Loucy (cell line): ENCODE measurements around the gene CLK4.

Experiments
- EZH2phosphoT487 ChIP-seq: fragments of 200-600 bp; IDR thresholded peaks from 2 replicates; pipeline ENCODE4 v1.6.1; 2018; ENCODE audit warnings: antibody characterized with exemption, mild to moderate bottlenecking, moderate library complexity, borderline replicate concordance
- TF ChIP-seq, protein P1 (sequence below): fragments of 200-600 bp; sonication (generic); conservative IDR thresholded peaks from 2 replicates; pipeline ENCODE4 v1.5.1; 2014; ENCODE audit warnings: mild to moderate bottlenecking, antibody characterized with exemption, low read length

DNA sequence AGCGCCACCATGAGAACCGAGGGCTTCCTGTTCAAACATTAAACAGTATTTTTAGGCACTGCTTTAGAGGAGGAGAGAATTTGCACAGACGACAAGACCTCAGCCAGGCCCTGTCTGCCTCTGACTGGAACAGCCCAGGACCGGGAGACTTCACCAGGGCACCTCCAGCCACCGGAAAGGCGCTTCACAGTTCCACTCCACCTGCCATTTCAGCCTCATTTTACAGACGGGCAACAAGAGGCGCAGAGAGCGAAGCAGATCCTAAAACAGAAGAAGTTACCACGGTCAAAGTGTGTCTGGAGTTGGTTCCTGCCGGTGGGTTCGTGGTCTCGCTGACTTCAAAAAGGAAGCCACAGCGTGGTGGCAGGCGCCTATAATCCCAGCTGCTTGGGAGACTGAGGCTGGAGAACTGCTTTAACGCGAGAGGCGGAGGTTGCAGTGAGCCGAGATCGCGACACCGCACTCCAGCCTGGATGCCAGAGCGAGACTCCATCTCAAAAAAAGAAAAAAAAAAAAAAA is 65.0 kb downstream of the CLK4 start:
- TF ChIP-seq, protein P1, sequence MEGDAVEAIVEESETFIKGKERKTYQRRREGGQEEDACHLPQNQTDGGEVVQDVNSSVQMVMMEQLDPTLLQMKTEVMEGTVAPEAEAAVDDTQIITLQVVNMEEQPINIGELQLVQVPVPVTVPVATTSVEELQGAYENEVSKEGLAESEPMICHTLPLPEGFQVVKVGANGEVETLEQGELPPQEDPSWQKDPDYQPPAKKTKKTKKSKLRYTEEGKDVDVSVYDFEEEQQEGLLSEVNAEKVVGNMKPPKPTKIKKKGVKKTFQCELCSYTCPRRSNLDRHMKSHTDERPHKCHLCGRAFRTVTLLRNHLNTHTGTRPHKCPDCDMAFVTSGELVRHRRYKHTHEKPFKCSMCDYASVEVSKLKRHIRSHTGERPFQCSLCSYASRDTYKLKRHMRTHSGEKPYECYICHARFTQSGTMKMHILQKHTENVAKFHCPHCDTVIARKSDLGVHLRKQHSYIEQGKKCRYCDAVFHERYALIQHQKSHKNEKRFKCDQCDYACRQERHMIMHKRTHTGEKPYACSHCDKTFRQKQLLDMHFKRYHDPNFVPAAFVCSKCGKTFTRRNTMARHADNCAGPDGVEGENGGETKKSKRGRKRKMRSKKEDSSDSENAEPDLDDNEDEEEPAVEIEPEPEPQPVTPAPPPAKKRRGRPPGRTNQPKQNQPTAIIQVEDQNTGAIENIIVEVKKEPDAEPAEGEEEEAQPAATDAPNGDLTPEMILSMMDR, result no peak
- no peak for TF ChIP-seq EZH2phosphoT487
